ENCODE measurements around the gene BARHL1. TPM values are rescaled to one million over a fixed set of nuclear protein-coding genes. Genes with fewer than 3 reads are reported as not detected.

The BARHL1 gene
- total and polyA plus RNA-seq, 2 of the 4 experiments (the other 2 are of a cell fraction) = not detected

- Histone ChIP-seq H3K56ac (ENCODE audit: extremely low read depth, insufficient read depth, low read length) (no peak overlapping the region), H2AFZ (replicated peaks; ENCODE audit: low read length, poor library complexity) (no peak overlapping the region), H3K4me1 (ENCODE audit: control insufficient read depth, insufficient read depth, low read length) (no peaks in the 10 kb centered on the region), H2BK120ac (ENCODE audit: low read depth, low read length) (no peak overlapping the region), H3K18ac (ENCODE audit: low read depth, low read length) (no peak overlapping the region), H4K91ac (ENCODE audit: insufficient read depth, low read depth, low read length) (no peak overlapping the region), H3K4me3 (ENCODE audit: insufficient read depth, low read depth, low read length) (no peak overlapping the region), H3K9me1 (ENCODE audit: insufficient read depth, low read length) (no peaks in the 10 kb centered on the region), H3K27ac (ENCODE audit: insufficient read depth, low read length) (no peak overlapping the region), H4K8ac (ENCODE audit: low read depth in 2 of 2, low read length in 2 of 2) (no peak overlapping the region), H4K5ac (ENCODE audit: low read depth, low read length) (no peak overlapping the region), H3K27me3 (ENCODE audit: control insufficient read depth, insufficient read depth, low read length) (peaks cover 14% of the 10 kb centered on the region), H2AK9ac (replicated peaks; ENCODE audit: low read depth, low read length, poor library complexity) (no peak overlapping the region), H3K4ac (ENCODE audit: low read depth, low read length) (no peak overlapping the region), H3K79me1 (ENCODE audit: low read depth in 1 of 2, low read length in 2 of 2) (no peaks in the 10 kb centered on the region), H2AK5ac (ENCODE audit: low read depth, low read length) (no peak overlapping the region), H3K4me2 (ENCODE audit: low read depth, low read length) (no peak overlapping the region), H3K36me3 (ENCODE audit: control insufficient read depth, insufficient read depth, low read length) (no peaks in the 10 kb centered on the region), H2BK15ac (ENCODE audit: low read depth, low read length) (no peak overlapping the region), H3K9me3 (ENCODE audit: control insufficient read depth, insufficient read depth, low read length) (peaks cover 3% of the 10 kb centered on the region; the same call in 1 of the 2 replicates), H2BK5ac (ENCODE audit: low read depth, low read length, poor library complexity, severe bottlenecking) (no peak overlapping the region), H3K9ac (ENCODE audit: low read depth, low read length) (no peak overlapping the region), H3K14ac (replicated peaks; ENCODE audit: low read depth, low read length) (no peak overlapping the region), H4K20me1 (ENCODE audit: insufficient read depth, low read length) (no peaks in the 10 kb centered on the region), H3K23ac (ENCODE audit: low read depth, low read length) (no peak overlapping the region), H2BK20ac (ENCODE audit: low read depth, low read length) (no peak overlapping the region)
- no TSS peak for BruUV-seq (replicated peaks)
- ChIA-PET CTCF (no interaction called here), POLR2A (ENCODE audit: unreplicated experiment) (no interaction called here)
- ATAC-seq (ENCODE audit: low read depth) (no peak), DNase-seq (no peak)
- in situ Hi-C loops (cut with MboI; ENCODE audit: low sequenced_read_pairs) (no loop called here), intact Hi-C loops (cut with micrococcal nuclease) (no loop called here), dilution Hi-C loops (cut with HindIII; ENCODE audit: low sequenced_read_pairs, unreplicated experiment) (no loop called here)
- 20% methylated on average over 1 of the region's 8 CpGs; no CpG with 5 or more reads in 1 of the 2 experiments for WGBS, 2 experiments (ENCODE audit: extremely low coverage in 2 of 2, insufficient read length in 1 of 2)
- TF ChIP-seq CTCF (conservative IDR thresholded peaks at IDR 0.05; ENCODE audit: low read depth, low read length) = no peak
- TF ChIP-seq RFX5 (IDR thresholded peaks at IDR 0.05; ENCODE audit: low read depth, low read length) = no peak
- TF ChIP-seq FOS (IDR thresholded peaks at IDR 0.05; ENCODE audit: low read depth, low read length) = no peak
- TF ChIP-seq NFE2L2 (IDR thresholded peaks at IDR 0.05; ENCODE audit: low read depth, low read length) = no peak
- no peak for TF ChIP-seq ELK1 (IDR thresholded peaks at IDR 0.05; ENCODE audit: borderline replicate concordance, low read depth, low read length)
- TF ChIP-seq POLR2A (IDR thresholded peaks at IDR 0.05; ENCODE audit: low read depth, low read length) = no peak
- TF ChIP-seq RCOR1 (IDR thresholded peaks at IDR 0.05; ENCODE audit: insufficient replicate concordance, low read length) = no peak
- no peak for TF ChIP-seq USF2 (IDR thresholded peaks at IDR 0.05; ENCODE audit: low read depth, low read length)
- TF ChIP-seq CEBPB (IDR thresholded peaks at IDR 0.05; ENCODE audit: low read depth, low read length) = no peak
- no peak for TF ChIP-seq MAFK (IDR thresholded peaks at IDR 0.05; ENCODE audit: low read depth, low read length)
- no peak for TF ChIP-seq MXI1 (IDR thresholded peaks at IDR 0.05; ENCODE audit: borderline replicate concordance, low read depth, low read length)
- no peak for TF ChIP-seq CHD1 (IDR thresholded peaks at IDR 0.05; ENCODE audit: low read depth, low read length)
- no peak for TF ChIP-seq BHLHE40 (IDR thresholded peaks at IDR 0.05; ENCODE audit: low read depth, low read length)
- no peak for TF ChIP-seq MAZ (IDR thresholded peaks at IDR 0.05; ENCODE audit: borderline replicate concordance, low read depth, low read length)
- no peak for TF ChIP-seq SMC3 (IDR thresholded peaks at IDR 0.05; ENCODE audit: low read depth, low read length)
These were observed 44.3 kb upstream of the BARHL1 start for GRCh38 chr9:132538071-132538470.

Data from IMR-90 (cell line).